Raji (cell line): ENCODE results near the gene LAMC3.

Experiments used
- POLR2A ChIP-seq: IDR thresholded peaks from 2 replicates; pipeline ENCODE4 v1.6.1; 2011; ENCODE audit warnings: low read depth, low read length, control low read depth; ENCODE audit not compliant: insufficient read depth

The LAMC3 gene

DNA sequence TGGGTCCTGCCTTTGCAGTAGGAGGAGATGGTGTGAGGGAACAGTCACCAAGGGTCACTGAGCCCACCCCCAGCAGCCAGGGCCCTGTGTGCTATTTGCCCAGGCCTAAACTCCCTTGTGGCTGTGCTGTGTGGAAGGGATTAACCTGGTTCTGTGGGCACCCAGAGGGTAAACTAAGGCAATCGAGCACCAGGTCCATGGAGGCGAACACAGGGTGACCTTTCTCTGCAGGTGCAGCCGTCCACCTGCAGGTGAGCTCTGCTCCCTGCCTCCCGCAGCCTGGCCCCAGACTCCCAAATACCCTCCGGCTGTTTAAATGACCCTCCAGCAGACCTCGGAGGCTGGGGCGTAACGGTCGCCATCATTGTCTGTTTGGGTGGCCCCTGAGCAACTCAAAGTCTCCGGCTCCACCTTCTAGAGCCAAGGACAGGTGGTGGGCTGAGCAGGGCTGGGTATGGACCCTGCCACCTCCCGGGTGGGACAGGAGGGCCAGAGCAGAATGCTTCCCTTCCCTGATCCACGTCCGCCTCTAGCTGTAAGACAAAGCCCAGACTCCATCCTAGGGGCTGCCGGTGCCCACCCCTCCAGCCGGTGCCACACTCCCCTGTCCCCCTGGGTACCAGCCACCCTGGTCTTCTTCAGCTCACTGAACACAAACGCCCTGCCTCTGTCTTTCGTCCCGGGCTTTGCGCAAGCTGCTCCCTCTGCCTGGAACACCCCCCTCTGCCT lies 35.9 kb upstream of the LAMC3 start:
- no peak for TF ChIP-seq POLR2A

DNA sequence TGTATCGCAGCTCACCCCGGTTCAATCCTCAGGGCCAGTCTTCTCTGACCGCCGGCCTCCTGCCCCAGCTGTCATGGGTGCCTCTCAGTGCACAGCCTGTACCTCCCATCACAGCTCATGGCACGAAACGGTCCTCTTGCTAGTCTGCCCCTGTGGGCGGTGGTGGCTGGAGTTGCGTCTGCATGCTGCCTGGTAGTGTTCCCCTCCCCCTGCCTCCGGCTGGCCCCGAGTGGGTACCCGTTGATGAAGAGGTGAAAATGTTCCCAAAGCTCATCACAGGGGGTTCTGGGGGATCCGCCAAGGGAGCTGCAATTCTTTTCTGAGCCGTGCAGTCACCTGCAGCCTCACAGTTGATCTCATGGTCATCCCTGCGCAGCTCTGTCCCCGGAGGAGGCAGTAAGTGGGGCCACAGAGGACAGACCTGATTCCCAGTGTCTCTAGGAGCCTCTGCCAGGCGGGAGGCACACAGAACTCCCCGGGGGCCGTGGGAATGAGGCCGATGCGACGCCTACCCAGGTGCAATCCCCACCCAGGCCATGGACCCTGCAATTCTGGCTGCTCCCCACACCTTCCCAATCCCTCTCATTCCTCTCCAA lies 35.2 kb upstream of the LAMC3 start:
- TF ChIP-seq POLR2A = no peak

DNA sequence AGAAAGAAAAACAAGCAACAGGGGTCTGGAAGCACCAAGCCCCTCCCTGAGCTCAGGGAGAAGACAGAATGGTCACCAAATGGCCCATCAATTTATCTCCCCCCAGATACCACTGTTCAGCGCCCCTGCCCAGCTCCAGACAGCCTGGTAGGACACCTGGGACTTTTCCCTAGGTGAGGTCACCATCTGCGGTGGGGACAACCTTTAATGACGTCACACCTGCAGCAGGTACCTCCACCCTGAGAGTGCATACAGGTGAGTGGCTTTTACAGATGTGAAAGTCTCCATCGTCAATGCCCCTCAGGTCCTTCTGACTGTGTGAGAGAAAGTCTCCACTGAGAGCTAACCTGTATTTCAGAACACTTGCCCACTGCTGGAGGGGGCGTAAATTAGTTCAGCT lies 34.3 kb upstream of the LAMC3 start:
- no peak for TF ChIP-seq POLR2A

DNA sequence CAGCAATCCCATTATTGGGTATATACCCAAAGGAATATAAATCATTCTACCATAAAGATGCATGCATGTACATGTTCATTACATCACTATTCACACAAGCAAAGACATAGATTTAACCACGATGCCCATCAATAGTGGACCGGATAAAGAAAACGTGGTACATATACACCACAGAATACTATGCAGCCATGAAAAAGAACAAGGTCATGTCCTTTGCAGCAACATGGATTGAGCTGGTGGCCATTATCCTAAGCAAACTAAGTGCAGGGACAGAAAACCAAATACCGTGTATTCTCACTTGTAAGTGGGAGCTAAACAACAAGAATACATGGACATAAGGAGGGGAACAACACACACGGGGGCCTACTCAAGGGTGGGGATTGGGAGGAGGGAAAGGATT lies 33.8 kb upstream of the LAMC3 start:
- no peak for TF ChIP-seq POLR2A

DNA sequence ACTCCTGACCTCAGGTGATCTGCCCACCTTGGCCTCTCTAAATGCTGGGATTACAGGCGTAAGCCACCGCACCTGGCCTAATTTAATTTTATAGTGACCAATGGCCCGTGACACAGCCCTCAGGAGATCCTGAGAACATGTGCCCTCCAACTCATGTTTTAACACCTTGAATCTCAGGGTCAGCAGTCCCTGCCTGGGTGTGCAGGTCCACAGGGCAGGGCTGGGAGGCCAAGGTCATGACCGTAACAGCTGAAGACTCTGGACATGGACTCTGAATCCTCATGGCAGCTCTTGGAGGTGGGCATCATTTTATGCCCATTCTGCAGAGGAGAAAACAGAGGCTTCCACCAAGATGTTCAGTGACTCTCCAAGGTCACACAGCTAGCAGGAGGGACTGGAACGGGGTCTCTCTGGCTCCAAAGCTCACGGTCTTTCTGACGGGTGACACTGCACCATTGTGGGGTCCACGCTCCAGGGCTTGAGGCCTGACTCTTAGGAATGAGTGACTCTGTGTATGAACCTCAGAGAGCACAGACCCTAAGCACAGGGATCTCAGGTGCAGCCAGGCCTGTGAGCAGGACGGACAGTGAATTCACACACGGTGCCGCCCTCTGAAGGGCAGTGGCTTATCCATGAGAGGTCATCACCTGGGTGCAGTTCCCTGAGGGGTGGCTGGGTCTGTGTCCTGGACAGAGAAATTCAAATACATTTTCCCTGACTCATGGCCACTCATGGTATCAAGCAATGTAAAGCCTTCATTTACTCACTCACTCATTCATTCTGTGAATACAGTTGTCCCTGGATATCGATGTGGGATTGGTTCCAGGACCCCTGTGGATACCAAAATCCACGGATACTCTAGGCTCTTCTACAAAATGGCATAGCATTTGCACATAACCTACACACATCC lies 32.8 kb upstream of the LAMC3 start:
- no peak for TF ChIP-seq POLR2A

DNA sequence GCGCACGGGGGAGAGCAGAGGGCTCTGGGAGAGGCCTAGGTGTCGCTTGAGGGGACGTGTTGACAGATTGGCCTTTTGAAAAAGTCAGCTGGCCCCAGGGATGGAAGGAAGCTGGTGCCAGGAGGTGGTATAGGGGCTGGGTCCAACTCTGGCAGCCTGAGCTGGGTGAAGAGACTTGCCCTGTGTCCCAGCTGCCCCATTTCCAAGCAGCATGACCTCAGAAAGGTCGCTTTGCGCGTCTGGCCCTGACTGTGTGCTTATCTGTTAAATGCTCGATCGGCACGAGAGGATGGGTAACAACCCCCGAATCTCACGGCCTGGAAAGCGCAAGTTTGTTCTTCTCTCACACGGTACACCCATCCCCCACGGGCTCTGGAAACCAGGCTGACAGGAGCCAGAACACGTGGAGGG lies 31.2 kb upstream of the LAMC3 start:
- no peak for TF ChIP-seq POLR2A

DNA sequence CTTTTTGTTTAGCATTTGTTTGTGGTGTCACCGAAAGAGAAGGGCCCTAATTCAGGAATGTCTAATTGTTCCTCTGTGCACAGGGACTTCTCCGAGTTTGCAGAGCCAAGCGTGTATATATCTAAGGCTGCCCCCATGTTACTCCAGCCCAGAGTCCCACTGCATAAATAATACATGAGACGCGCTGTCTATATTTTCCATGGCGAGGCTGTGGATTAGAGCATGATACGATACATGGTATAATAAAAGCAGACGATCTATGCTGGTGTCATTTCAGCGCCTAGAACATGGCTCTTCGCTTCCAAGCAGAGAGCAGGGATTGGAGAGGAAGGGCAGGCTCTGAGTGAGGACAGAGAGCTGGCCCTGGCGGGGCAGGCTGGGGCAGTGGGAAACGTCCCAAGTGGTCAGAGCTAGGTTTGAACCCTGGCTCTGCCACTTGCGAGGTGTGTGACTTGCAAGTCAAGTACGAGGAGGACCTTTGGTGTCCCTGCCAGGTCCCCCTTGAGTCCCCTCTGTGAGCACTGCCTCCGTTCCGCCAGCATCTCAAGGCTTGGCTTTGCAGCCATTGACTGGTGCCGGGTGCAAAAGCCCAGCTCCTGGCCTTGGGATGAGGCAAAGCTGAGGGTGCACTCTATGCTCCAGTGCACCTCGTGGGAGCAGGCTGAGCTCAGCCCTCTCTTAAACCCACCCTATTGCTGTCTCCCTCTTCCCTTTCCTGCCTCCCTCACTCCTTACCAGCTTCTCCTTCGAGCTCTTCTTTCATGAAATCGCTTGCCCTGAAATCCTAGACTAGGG lies 29.2 kb upstream of the LAMC3 start:
- no peak for TF ChIP-seq POLR2A

DNA sequence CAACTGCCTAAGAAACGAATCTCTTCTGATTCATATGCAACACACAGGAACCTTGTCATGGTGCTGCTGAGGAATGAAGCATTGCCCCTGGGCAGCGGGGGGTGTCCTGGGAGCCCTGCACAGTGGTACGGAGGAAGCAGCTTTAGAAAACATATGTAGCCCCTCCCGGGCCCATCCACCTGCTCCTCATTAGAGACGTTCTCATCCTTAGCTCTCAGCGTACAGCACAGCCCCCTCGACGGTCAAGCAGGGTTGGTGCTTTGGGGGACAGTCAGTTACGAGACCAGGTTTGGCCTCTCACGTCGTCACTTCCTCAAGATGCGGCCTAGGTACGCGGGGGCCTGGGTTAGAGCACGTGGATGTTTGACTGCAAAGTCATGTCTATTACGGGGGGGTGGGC lies 28.4 kb upstream of the LAMC3 start:
- TF ChIP-seq POLR2A = no peak

DNA sequence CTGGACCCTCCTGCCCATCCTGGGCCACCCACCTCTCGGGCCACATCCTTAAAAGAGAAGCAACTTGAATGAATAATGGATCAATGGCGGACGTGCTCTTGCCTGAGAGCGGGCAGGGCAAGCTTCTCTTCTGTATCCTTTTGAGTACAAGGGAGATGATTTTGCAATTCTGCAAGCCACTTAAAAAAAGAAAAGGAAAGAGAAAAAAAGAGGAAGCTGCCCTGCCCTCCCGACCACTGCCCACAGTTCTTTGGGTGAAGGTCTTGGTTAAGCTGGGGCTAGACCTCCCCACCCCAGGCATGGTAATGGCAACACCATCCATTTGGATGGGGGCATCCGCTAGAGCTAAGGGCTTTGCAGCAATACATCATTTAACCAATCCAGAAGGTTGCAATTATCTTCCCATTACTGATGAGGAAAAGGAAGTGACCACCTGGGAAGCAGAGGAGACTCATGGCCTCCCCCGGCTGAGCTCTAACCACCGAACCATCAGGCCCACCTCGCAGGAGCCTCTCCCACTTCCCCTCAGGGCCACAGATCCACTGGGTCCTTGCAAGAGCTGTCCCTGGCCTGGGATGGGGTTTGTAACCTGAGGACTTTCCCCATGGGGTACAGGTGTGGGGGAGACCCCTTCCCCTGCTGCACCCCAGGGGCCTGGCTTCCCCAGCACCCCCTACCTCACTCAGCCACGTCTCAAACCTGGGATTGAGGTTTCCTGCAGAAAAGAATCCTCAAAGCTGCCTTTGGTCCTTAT lies 27.8 kb upstream of the LAMC3 start:
- no peak for TF ChIP-seq POLR2A

DNA sequence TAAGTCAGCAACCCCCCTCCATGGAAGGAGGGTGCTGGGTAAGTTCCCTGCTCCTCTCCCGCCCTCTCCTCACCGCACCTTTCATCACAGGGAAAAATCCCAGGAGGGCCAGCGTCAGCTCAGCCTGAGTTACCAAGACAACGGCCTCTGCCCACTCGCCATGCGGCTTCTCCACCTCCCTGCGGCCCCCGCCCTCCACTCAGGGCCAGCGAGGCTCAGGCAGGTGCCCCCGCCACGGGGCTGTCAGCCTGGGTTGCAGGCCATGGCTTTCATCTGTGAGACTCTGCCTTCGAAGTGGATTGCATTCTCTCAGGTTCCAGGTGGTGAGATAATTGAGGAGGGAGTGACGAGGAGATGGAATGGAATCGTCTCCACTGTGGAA lies 27.2 kb upstream of the LAMC3 start:
- no peak for TF ChIP-seq POLR2A

DNA sequence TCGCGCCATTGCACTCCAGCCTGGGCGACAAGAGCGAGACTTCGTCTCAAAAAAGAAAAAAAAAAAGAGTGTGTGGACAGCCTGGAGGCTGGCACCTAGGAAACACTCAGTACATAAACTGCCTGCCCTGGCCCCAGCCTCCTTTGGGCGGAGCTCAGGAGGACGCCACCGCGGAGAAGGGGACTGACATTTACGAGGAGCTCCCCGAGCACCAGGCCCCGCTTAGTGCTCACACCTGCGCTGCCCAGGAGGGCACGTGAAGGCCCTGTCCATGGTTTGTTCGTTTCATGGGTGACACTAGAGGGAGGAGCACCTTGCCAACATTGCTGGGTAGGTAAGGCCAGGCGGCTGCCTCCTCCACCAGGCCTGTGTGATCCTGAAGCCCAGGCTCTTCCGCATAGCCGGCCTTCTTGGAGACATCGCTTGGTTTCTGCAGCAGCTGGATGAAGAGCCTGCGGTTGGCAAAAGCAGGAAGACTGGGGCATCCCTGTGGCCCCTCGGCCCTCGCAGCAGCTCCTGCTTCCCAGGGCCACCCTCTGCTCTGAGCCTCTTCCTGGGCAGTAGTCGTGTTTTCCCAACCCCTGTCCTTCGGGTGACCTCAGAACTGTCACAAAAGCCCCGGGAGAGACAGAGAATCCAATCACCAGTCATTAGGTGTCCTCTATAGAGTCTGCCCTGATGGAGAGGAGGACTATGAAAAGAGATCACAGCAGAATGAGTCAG lies 26.2 kb upstream of the LAMC3 start:
- no peak for TF ChIP-seq POLR2A

DNA sequence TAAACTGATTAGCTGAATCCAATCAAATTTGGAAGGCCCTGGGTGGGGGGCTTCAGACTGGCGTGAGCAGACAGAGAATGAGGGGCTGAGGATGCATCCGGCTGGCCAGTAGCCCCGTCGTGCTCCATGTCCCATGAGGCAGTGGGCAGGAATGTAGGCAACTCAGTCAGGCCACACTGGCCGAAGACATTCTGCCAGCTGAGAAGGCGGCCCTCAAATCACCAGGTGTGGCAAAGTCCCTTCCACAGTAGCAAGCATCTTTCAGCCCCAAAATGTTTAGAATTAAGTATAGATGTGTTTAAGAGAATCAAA lies 25.7 kb upstream of the LAMC3 start:
- no peak for TF ChIP-seq POLR2A

DNA sequence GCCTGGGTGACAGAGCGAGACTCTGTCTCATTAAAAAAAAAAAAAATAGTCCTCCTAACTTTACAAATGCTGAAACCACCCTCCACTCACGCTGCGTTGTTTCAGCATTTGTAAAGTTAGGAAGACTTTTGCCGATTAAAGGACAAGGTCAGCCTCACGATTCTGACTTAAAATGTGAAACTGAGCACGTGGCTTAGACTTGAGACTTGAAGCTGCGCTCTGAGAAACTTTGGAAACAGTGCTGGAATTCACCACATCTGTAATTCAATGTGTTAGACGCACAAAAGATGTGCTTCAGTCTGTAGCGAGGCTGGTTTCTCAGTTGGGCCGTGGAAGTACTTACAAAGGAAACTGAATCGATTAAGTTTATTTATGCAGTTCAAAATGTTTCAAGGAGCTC lies 25.0 kb upstream of the LAMC3 start:
- no peak for TF ChIP-seq POLR2A

DNA sequence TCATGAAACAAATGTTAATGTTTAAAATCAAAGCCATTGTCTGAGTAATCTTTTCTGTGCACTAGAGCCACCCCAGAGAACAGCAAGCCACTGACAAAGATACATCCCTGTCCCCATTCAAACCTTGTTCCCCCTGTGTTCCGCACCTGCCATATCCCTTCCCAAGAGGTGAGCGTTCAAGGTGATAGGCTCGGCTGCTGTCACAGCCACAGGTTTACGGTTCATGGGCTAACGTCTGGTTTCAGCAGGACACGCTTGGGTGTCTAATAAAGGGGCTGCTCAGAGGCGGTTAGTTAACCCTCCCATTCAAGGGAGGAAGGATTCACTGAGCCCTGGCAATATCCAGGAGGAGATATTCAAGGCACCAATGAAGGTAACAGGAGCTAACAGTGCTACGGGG lies 24.5 kb upstream of the LAMC3 start:
- no peak for TF ChIP-seq POLR2A

DNA sequence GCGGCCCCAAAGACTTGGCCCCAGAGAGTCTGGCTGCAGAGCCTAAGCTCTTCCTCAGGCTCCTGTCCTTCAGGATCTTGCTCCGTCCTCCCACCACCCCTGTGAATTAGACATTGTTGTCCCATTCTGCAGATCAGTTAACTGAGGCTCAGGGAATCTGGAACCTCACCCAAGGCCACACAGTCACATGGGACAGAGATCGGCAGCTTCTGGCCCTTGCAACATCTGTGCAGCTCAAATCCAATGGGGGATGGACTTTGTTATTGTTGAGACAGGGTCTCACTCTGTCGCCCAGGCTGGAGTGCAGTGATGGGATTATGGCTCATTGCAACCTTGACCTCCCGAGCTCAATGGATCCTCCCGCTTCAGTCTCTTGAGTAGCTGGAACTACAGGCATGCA lies 23.9 kb upstream of the LAMC3 start:
- no peak for TF ChIP-seq POLR2A
